K562 (cell line): ENCODE measurements around the gene AGXT. TPM values are rescaled to one million over a fixed set of nuclear protein-coding genes. Genes with fewer than 3 reads are reported as not detected.

Experiments used
- ARID2 ChIP-seq: fragments of 450-650 bp; IDR thresholded peaks from 2 replicates; pipeline ENCODE4 v1.6.1; 2017; ENCODE audit warnings: antibody characterized with exemption, mild to moderate bottlenecking
- FOXA1 ChIP-seq: fragments of 450-650 bp; IDR thresholded peaks from 2 replicates; pipeline ENCODE4 v1.6.1; 2016; ENCODE audit warnings: mild to moderate bottlenecking, borderline replicate concordance
- NBN ChIP-seq: fragments of 450-650 bp; IDR thresholded peaks from 2 replicates; pipeline ENCODE4 v1.6.1; 2016; ENCODE audit warnings: low read depth, mild to moderate bottlenecking
- OTX1 ChIP-seq: fragments of 450-650 bp; formaldehyde crosslinking; IDR thresholded peaks from 2 replicates; pipeline ENCODE4 v1.4.0; 2022; ENCODE audit warnings: mild to moderate bottlenecking
- PCBP2 ChIP-seq: fragments of 200-400 bp; formaldehyde crosslinking; IDR thresholded peaks from 2 replicates; pipeline ENCODE4 v1.6.1; 2018; ENCODE audit warnings: low read length, low read depth, mild to moderate bottlenecking, moderate library complexity; ENCODE audit not compliant: poor library complexity, severe bottlenecking
- POU5F1 ChIP-seq: fragments of 150-350 bp; IDR thresholded peaks from 2 replicates; pipeline ENCODE4 v1.6.1; 2014; ENCODE audit warnings: borderline replicate concordance, low read length, low read depth, mild to moderate bottlenecking; ENCODE audit not compliant: partially characterized antibody
- SRSF9 ChIP-seq: fragments of 200-400 bp; formaldehyde crosslinking; IDR thresholded peaks from 2 replicates; pipeline ENCODE4 v1.6.1; 2017; ENCODE audit warnings: low read depth, low read length, borderline replicate concordance
- THRAP3 ChIP-seq: fragments of 450-650 bp; IDR thresholded peaks from 2 replicates; pipeline ENCODE4 v1.6.1; 2016; ENCODE audit warnings: mild to moderate bottlenecking, inconsistent platforms, borderline replicate concordance
- ZNF133 ChIP-seq: fragments of 250-450 bp; sonication (Bioruptor Pico); IDR thresholded peaks from 2 replicates; pipeline ENCODE4 v1.4.0; 2020; ENCODE audit warnings: mild to moderate bottlenecking
- ZNF318 ChIP-seq, 2 experiments: fragments of 450-650 bp; IDR thresholded peaks; 2 replicates each; pipeline ENCODE4 v1.6.1; 2016; ENCODE audit warnings: mild to moderate bottlenecking in 2 of 2, borderline replicate concordance in 1 of 2, low read depth in 1 of 2, moderate library complexity in 1 of 2
- polyA plus RNA-seq, 8 experiments: library from polyadenylated mRNA; depleted of rRNA in 4 of 8; stranded (reverse) in 5 of 8; unstranded in 3 of 8; fragments of >200 nt; fragmentation: Nextera tagmentation in 2 of 8; fragmentation: Illumina TruSeq in 1 of 8; extraction: Ambion mirVana in 2 of 8; extraction: Trizol in 1 of 8; gene quantifications; 2 replicates each; pipeline versions ENCODE4 v1.2.1 to v1.2.3, GENCODE V29; 2011 to 2014; ENCODE audit warnings: inconsistent platforms in 1 of 8, missing spikeins in 1 of 8
- total RNA-seq, 7 experiments: library from RNA; depleted of rRNA in 6 of 7; stranded (reverse); fragments of >200 nt in 6 of 7; fragmentation: Illumina TruSeq in 2 of 7; extraction: Trizol in 2 of 7; gene quantifications; 2 replicates each; pipeline versions ENCODE4 v1.2.1 to v1.2.3, GENCODE V29; 2011 to 2021; ENCODE audit warnings: low replicate concordance in 1 of 7
- TF ChIP-seq, protein P1 (sequence below): fragments of 150-350 bp; conservative IDR thresholded peaks from 2 replicates; pipeline ENCODE4 v1.6.1; 2014; ENCODE audit warnings: low read length

The AGXT gene
- total and polyA plus RNA-seq, 9 of the 15 experiments (the other 6 are each of a cell fraction or from before 2014, with no cell fraction given): 0.18 TPM; not detected in 8

DNA sequence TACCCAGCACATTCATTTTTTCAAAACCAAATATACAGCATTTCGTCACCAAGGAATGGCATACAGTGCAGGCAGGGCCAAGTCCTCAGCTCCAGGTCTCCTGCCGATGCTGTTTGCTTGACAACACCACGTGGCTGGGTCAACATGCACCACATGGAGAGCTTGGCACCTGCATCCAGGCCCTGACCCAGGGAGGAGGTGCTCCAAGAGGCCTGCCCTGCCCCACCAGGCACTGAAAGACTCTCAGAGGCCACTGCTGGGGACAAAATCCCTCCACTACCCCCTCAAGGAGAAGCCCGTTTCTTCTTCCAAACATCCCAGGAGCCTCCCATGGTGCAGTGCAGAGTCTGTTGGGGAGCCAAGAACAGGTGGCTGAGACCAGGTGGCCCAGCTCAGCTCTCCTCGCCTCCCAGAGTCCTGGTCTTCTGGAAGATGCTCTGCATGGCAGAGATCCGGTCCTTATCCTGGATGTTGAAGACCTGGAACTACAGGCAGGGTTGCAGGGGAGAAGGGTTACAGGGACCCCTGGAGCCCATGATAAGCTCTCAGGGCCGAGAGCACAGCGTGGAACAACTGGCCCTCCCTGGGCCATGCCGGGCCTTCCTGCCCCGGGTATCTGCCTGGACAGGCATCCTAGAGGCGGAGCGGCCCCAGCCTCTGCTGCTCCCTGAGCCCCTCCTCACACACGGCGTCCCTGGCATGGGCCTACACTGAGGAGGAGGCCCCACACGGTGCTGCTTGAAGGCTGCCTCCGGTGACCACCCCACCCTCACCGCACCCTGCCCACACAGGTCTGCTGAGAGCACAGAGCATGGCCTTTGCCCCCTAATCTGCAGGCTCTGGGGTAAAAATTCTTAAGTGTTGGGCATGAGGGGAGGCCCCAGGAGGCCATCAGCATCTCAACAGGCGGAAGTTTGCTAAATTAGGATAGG lies 18.3 kb downstream of the AGXT start (continued):
- TF ChIP-seq ZNF318 (IDR thresholded peaks at IDR 0.05; ENCODE audit: borderline replicate concordance in 1 of 2, low read depth in 1 of 2): no peak
- no peak for TF ChIP-seq ZNF133 (CRISPR knock-in tag)
- no peak for TF ChIP-seq POU5F1
- TF ChIP-seq NBN: no peak
- no peak for TF ChIP-seq THRAP3
- no peak for TF ChIP-seq FOXA1
- no peak for TF ChIP-seq PCBP2
- no peak for TF ChIP-seq SRSF9
- TF ChIP-seq, protein P1, sequence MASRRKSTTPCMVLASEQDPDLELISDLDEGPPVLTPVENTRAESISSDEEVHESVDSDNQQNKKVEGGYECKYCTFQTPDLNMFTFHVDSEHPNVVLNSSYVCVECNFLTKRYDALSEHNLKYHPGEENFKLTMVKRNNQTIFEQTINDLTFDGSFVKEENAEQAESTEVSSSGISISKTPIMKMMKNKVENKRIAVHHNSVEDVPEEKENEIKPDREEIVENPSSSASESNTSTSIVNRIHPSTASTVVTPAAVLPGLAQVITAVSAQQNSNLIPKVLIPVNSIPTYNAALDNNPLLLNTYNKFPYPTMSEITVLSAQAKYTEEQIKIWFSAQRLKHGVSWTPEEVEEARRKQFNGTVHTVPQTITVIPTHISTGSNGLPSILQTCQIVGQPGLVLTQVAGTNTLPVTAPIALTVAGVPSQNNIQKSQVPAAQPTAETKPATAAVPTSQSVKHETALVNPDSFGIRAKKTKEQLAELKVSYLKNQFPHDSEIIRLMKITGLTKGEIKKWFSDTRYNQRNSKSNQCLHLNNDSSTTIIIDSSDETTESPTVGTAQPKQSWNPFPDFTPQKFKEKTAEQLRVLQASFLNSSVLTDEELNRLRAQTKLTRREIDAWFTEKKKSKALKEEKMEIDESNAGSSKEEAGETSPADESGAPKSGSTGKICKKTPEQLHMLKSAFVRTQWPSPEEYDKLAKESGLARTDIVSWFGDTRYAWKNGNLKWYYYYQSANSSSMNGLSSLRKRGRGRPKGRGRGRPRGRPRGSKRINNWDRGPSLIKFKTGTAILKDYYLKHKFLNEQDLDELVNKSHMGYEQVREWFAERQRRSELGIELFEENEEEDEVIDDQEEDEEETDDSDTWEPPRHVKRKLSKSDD: no peak
- TF ChIP-seq ARID2: no peak
- no peak for TF ChIP-seq OTX1 (CRISPR knock-in tag)
